ENCODE data around the gene TECTB. TPM values are rescaled to one million over a fixed set of nuclear protein-coding genes. Genes with fewer than 3 reads are reported as not detected.

TECTB gene
- total and polyA plus RNA-seq, 3 experiments from 2014 or later: not detected

DNA sequence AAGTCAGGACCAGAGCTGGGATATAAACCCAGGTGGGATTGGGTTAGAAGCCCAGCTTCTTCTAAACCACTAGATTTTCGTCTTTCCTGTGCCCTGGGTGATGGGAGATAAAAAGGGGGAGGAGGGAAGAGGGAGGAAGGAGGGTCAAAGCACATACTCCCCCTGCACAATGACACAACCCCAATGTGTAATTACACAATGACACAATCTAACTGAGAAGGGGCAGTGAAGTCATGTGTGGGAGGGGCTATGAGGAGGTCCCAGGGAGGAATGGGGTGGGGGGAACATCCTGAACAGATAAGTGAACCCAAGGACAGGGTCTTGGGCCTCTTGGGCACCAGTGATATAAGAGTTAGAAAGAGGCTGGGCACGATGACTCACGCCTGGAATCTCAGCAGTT, 44.5 kb downstream of the TECTB start:
- H3K27ac ChIP-seq (ENCODE audit: low read depth, low read length): no peak overlapping the region
- CTCF ChIA-PET: no interaction called here
- H3K4me1 ChIP-seq (ENCODE audit: insufficient read depth, low read length): no peaks in the 10 kb centered on the region
- DNase-seq: no peak
- H3K9me3 Mint-ChIP-seq: no peaks in the 10 kb centered on the region
- H3K9me3 ChIP-seq (ENCODE audit: low read length): no peaks in the 10 kb centered on the region
- H3K36me3 Mint-ChIP-seq: no peaks in the 10 kb centered on the region
- H3K36me3 ChIP-seq (ENCODE audit: insufficient read depth, low read length): no peaks in the 10 kb centered on the region
- peaks cover 4 to 19% of the 10 kb centered on the region in 2 donors for H3K27me3 Mint-ChIP-seq
- no peak overlapping the region for H3K27ac Mint-ChIP-seq
- H3K4me3 ChIP-seq (ENCODE audit: low read length): no peak overlapping the region
- H3K4me1 Mint-ChIP-seq: no peaks in the 10 kb centered on the region
- H3K4me3 Mint-ChIP-seq: no peak overlapping the region
- POLR2A ChIA-PET: no interaction called here
- no peaks in the 10 kb centered on the region for H3K27me3 ChIP-seq (ENCODE audit: insufficient read depth, low read length, poor library complexity, severe bottlenecking)

DNA sequence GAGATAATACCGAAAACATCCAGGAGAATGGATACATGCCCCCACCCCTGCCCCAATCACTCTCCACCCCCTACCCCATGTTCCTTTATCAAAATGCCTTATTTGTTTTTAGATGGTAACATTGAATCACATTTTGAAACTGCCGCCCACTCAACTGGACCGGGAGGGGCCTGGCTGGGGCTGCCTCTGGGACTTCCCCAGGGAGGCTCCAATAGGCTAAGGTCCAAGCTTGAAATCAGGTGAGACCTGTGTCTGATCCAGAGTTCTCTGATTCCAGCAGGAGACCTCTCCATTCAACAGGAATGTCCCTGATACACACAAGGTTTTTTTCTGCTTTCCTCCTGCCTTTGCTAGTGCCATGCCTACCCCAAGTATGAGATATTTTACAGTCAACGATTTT, 47.0 kb downstream of the TECTB start:
- H3K9me3 ChIP-seq (ENCODE audit: low read length): no peaks in the 10 kb centered on the region
- no peaks in the 10 kb centered on the region for H3K36me3 Mint-ChIP-seq

DNA sequence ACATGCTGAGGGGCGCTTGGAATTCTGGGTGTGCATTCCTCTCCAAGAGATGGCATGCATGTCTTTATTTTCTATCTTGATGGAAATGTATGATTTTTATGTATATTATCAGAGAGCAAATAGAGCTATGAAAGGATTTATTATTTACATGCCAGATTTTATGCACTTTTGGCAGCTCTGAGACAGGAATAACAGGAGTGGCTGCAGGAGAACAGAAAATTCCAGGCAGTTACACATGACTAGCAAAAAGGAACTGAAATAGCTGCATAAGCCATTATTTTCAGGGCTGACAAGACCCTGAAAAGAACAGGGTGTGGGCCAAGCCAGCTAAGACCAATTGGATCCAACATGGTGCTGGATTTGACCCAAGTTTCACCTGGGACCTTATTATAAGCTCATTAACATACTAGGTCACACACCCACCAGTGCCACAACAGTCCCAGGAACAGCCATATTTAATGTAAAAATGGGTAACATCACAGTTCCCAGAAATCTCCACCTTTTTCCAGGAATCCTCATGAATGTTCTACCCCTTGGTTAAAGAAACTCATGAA, 47.5 kb downstream of the TECTB start:
- ChIA-PET CTCF (interaction anchor here (1.0 kb wide), 1 partner anchor 104 kb away, joined by 3 read pairs; no protein-coding TSS in a partner anchor), POLR2A (no interaction called here)
- Histone ChIP-seq H3K27me3 (ENCODE audit: insufficient read depth, low read length, poor library complexity, severe bottlenecking) (no peaks in the 10 kb centered on the region), H3K9me3 (ENCODE audit: low read length) (no peaks in the 10 kb centered on the region), H3K4me1 (ENCODE audit: insufficient read depth, low read length) (no peaks in the 10 kb centered on the region), H3K27ac (ENCODE audit: low read depth, low read length) (no peak overlapping the region), H3K36me3 (ENCODE audit: insufficient read depth, low read length) (no peaks in the 10 kb centered on the region), H3K4me3 (ENCODE audit: low read length) (no peak overlapping the region)
- H3K27ac Mint-ChIP-seq: no peak overlapping the region
- H3K4me1 Mint-ChIP-seq: peaks cover under 1 to 8% (median under 1%) of the 10 kb centered on the region in 3 donors
- H3K27me3 Mint-ChIP-seq: peaks cover under 1 to 15% of the 10 kb centered on the region in 2 donors
- no peaks in the 10 kb centered on the region for H3K36me3 Mint-ChIP-seq
- no peak overlapping the region for H3K4me3 Mint-ChIP-seq
- no peaks in the 10 kb centered on the region for H3K9me3 Mint-ChIP-seq
- DNase-seq: no peak

More for the DNA sequence above, 47.0 kb downstream of the TECTB start:
- H3K4me3 Mint-ChIP-seq: no peak overlapping the region
- no peak overlapping the region for H3K27ac ChIP-seq (ENCODE audit: low read depth, low read length)
- no peaks in the 10 kb centered on the region for H3K36me3 ChIP-seq (ENCODE audit: insufficient read depth, low read length)
- peaks cover 0 to 3% (median 0%) of the 10 kb centered on the region in 3 donors for H3K4me1 Mint-ChIP-seq
- no peaks in the 10 kb centered on the region for H3K4me1 ChIP-seq (ENCODE audit: insufficient read depth, low read length)
- DNase-seq: no peak
- POLR2A ChIA-PET: no interaction called here
- H3K27me3 Mint-ChIP-seq: peaks cover 4 to 19% of the 10 kb centered on the region in 2 donors
- CTCF ChIA-PET: no interaction called here
- no peak overlapping the region for H3K4me3 ChIP-seq (ENCODE audit: low read length)
- no peaks in the 10 kb centered on the region for H3K27me3 ChIP-seq (ENCODE audit: insufficient read depth, low read length, poor library complexity, severe bottlenecking)
- H3K9me3 Mint-ChIP-seq: no peaks in the 10 kb centered on the region
- no peak overlapping the region for H3K27ac Mint-ChIP-seq

DNA sequence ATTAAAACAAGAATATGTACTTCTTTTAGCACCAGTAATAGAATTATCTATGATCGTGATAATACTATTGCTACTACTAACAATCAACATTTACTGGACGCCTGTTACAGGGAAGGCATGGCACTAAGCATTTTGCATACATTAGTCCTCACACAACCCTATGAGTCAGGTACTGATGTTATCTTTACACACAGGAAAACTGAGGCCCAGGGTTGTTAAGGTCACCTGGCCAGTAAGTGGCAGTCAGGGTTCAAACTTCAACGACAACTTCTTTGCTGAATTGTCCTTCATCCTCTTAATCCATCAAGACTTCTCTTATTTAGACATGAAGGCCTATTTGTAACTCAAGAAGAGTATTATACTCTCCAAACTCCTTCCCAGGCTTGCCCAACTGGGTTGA, 48.8 kb downstream of the TECTB start:
- DNase-seq: no peak
- H3K4me3 Mint-ChIP-seq: no peak overlapping the region
- H3K27ac ChIP-seq (ENCODE audit: low read depth, low read length): no peak overlapping the region
- POLR2A ChIA-PET: no interaction called here
- H3K9me3 Mint-ChIP-seq: no peaks in the 10 kb centered on the region
- peaks cover 3 to 13% (median 4%) of the 10 kb centered on the region in 3 donors for H3K4me1 Mint-ChIP-seq
- H3K4me1 ChIP-seq (ENCODE audit: insufficient read depth, low read length): no peaks in the 10 kb centered on the region
- peaks cover 0 to 10% of the 10 kb centered on the region in 2 donors for H3K27me3 Mint-ChIP-seq
- H3K36me3 Mint-ChIP-seq: no peaks in the 10 kb centered on the region
- CTCF ChIA-PET: no interaction called here
- H3K27ac Mint-ChIP-seq: no peak overlapping the region
- no peaks in the 10 kb centered on the region for H3K36me3 ChIP-seq (ENCODE audit: insufficient read depth, low read length)
- H3K27me3 ChIP-seq (ENCODE audit: insufficient read depth, low read length, poor library complexity, severe bottlenecking): no peaks in the 10 kb centered on the region
- H3K4me3 ChIP-seq (ENCODE audit: low read length): no peak overlapping the region
- H3K9me3 ChIP-seq (ENCODE audit: low read length): no peaks in the 10 kb centered on the region

DNA sequence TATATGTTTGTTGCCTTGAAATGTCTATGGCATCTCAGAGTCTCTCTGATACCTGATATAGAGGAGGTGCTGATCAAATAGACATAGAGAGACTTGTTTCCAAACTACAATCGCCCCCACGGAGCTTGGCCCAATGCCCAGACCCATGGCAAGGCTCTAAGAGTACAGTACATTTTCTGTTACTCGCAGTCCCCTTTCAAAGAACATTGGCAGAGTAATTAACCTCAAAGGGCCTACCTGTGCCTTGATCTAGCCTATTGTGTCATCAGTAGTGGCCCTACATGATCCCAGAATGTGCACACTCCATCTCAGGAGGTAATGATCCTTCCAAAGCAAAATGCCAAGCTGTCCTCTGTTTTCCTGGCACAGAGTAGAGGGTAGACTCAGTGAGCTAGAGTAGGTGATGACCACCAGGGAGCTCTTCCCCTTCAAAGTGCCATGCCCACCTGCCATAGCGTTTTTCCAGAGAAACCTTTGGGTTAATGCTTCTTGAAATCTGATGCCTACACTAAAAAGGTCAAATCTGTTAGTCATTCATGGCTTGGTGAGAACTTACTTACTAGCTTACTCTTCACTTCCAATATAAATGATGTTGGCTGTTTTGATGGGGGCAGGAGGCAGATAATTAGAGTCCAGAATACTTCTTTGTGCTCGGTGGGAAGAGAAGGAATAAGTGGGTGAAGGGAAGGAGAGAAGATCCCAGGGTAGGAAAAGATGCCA, 49.5 kb downstream of the TECTB start:
- Mint-ChIP-seq H3K4me1 (peaks cover 3 to 13% (median 4%) of the 10 kb centered on the region in 3 donors), H3K36me3 (no peaks in the 10 kb centered on the region), H3K27me3 (peaks cover 0 to 4% of the 10 kb centered on the region in 2 donors), H3K27ac (no peak overlapping the region), H3K9me3 (no peaks in the 10 kb centered on the region), H3K4me3 (no peak overlapping the region)
- ChIA-PET CTCF (interaction anchor here (0.7 kb wide), 1 partner anchor 149 kb away, joined by 3 read pairs; the partner anchor contains the start of gene GPAM), POLR2A (no interaction called here)
- Histone ChIP-seq H3K9me3 (ENCODE audit: low read length) (no peaks in the 10 kb centered on the region), H3K4me1 (ENCODE audit: insufficient read depth, low read length) (no peaks in the 10 kb centered on the region), H3K4me3 (ENCODE audit: low read length) (no peak overlapping the region), H3K36me3 (ENCODE audit: insufficient read depth, low read length) (no peaks in the 10 kb centered on the region), H3K27ac (ENCODE audit: low read depth, low read length) (no peak overlapping the region), H3K27me3 (ENCODE audit: insufficient read depth, low read length, poor library complexity, severe bottlenecking) (no peaks in the 10 kb centered on the region)
- no peak for DNase-seq

DNA sequence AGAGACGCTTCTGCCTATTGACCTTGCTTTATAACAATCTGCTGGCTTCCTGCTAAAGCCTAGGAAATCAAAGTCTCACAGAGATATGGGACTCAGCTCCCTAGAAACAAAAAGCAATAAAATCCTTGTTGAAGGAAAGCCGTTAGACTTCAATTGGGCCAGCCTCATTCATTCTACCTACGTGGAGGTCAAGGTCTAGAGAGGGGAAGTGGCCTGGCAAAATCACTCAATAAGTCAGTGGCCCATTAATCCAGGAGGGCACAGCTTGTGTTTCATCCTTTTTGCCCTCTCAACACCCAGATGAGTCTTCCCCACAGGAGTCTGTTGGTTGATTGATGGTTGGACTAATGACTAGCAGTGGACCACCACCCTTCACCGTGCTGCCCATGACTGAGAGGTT, 50.3 kb downstream of the TECTB start:
- no peaks in the 10 kb centered on the region for H3K9me3 ChIP-seq (ENCODE audit: low read length)
- H3K4me3 Mint-ChIP-seq: no peak overlapping the region
- H3K36me3 Mint-ChIP-seq: no peaks in the 10 kb centered on the region
- no peaks in the 10 kb centered on the region for H3K4me1 ChIP-seq (ENCODE audit: insufficient read depth, low read length)
- H3K27ac Mint-ChIP-seq: peak overlapping the region in 1 of 8 donors; percentile 7
- H3K27me3 ChIP-seq (ENCODE audit: insufficient read depth, low read length, poor library complexity, severe bottlenecking): no peaks in the 10 kb centered on the region
- no peak for DNase-seq
- peaks cover 0 to 4% of the 10 kb centered on the region in 2 donors for H3K27me3 Mint-ChIP-seq
- ChIA-PET CTCF (interaction anchor here (0.7 kb wide), 1 partner anchor 150 kb away, joined by 3 read pairs; the partner anchor contains the start of gene GPAM), POLR2A (no interaction called here)
- H3K4me3 ChIP-seq (ENCODE audit: low read length): no peak overlapping the region
- no peak overlapping the region for H3K27ac ChIP-seq (ENCODE audit: low read depth, low read length)
- H3K4me1 Mint-ChIP-seq: peaks cover 3 to 13% (median 4%) of the 10 kb centered on the region in 3 donors
- no peaks in the 10 kb centered on the region for H3K9me3 Mint-ChIP-seq
- H3K36me3 ChIP-seq (ENCODE audit: insufficient read depth, low read length): no peaks in the 10 kb centered on the region

DNA sequence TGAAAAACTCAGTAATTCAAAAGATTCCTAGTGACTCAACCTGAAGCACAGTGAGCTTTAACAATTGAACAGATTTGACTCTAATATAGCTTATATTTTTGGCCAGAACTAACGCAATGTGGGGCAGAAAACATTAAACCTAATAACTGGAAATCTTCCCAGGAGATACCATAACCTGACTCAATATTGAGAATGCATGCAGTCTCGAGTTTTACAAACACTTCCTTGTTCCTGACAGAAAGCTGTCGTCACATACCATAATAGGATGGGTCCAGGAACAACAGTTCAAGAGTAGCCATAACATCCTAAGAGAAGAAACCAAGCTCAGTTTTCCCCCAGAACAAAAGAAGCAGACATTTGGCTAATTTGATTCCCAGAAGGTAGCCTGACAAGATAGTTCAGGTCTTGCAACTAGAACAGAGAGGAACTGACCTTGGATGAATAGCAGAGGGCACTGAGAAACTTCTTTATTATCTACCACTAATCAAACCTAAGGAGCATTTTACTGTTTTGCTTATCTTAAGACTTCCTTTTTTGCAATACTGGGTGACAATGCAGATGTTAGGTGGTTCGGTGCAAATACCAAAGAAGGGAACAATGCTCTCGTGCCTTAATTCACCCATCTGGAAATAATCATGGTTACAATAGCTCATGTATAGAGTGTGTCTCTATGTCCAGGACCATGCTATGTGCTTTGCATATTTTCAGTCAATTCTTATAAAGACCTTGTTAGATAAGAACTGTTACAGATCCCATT, 52.1 kb downstream of the TECTB start:
- no peaks in the 10 kb centered on the region for H3K9me3 Mint-ChIP-seq
- Histone ChIP-seq H3K9me3 (ENCODE audit: low read length) (no peaks in the 10 kb centered on the region), H3K27me3 (ENCODE audit: insufficient read depth, low read length, poor library complexity, severe bottlenecking) (no peaks in the 10 kb centered on the region), H3K27ac (ENCODE audit: low read depth, low read length) (no peak overlapping the region), H3K4me3 (ENCODE audit: low read length) (no peak overlapping the region), H3K36me3 (ENCODE audit: insufficient read depth, low read length) (no peaks in the 10 kb centered on the region), H3K4me1 (ENCODE audit: insufficient read depth, low read length) (no peaks in the 10 kb centered on the region)
- no peak overlapping the region for H3K4me3 Mint-ChIP-seq
- H3K4me1 Mint-ChIP-seq: peaks cover 3 to 13% (median 4%) of the 10 kb centered on the region in 3 donors
- ChIA-PET POLR2A (no interaction called here), CTCF (interaction anchor here (1.2 kb wide), 1 partner anchor 12 kb away, joined by 3 read pairs; no protein-coding TSS in a partner anchor)
- no peak for DNase-seq
- no peaks in the 10 kb centered on the region for H3K36me3 Mint-ChIP-seq
- no peak overlapping the region for H3K27ac Mint-ChIP-seq
- H3K27me3 Mint-ChIP-seq: peaks cover 0 to 2% of the 10 kb centered on the region in 2 donors

DNA sequence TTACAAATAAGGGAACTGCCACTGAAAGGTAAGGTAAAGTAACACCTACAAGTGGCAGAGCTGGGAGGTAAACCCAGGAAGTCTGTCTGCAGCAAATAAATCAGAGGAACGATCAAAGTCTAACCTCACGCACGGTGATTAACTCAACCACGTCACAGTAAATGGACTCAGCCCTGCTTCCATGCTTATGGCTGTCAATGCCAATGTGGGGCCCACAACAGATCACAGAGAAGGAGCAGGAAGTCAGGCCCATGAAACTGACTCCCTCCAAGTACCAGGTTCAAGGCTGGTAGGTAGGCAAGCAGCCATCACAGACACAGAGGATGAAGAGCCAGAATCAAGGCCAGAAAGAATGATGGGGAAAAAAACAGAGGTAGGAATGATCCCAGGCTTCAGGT, 52.7 kb downstream of the TECTB start:
- no peak overlapping the region for H3K4me3 Mint-ChIP-seq
- H3K27ac Mint-ChIP-seq: peak overlapping the region in 4 of 8 donors; percentile 22 to 85 (median 58)
- H3K36me3 Mint-ChIP-seq: no peaks in the 10 kb centered on the region
- no peaks in the 10 kb centered on the region for H3K9me3 Mint-ChIP-seq
- Histone ChIP-seq H3K9me3 (ENCODE audit: low read length) (no peaks in the 10 kb centered on the region), H3K27me3 (ENCODE audit: insufficient read depth, low read length, poor library complexity, severe bottlenecking) (no peaks in the 10 kb centered on the region), H3K4me1 (ENCODE audit: insufficient read depth, low read length) (no peaks in the 10 kb centered on the region), H3K4me3 (ENCODE audit: low read length) (no peak overlapping the region), H3K36me3 (ENCODE audit: insufficient read depth, low read length) (no peaks in the 10 kb centered on the region), H3K27ac (ENCODE audit: low read depth, low read length) (no peak overlapping the region)
- POLR2A ChIA-PET: no interaction called here
- no peak for DNase-seq
- peaks cover 3 to 13% (median 4%) of the 10 kb centered on the region in 3 donors for H3K4me1 Mint-ChIP-seq
- CTCF ChIA-PET: no interaction called here
- no peaks in the 10 kb centered on the region for H3K27me3 Mint-ChIP-seq
